Esophagus squamous epithelium (tissue), 5 donors: ENCODE measurements around the gene SFXN5. TPM values are rescaled to one million over a fixed set of nuclear protein-coding genes. Genes with fewer than 3 reads are reported as not detected.

ENCODE experiments used
- DNase-seq: peaks from one replicate; lab custom pipeline; 2025; lab: John Stamatoyannopoulos, UW
- H3K27ac ChIP-seq, 4 donors: fragments of 200-600 bp; sonication (generic); one replicate each; pipeline ENCODE4 v1.5.1; 2016 to 2019; ENCODE audit warnings: mild to moderate bottlenecking in 1 of 4
- H3K27me3 ChIP-seq, 4 donors: fragments of 200-600 bp; sonication (generic); 1 replicate in 3 of 4; 2 replicates in 1 of 4; pipeline versions ENCODE4 v1.5.1 to v1.6.0; 2017 to 2021; ENCODE audit warnings: antibody characterized with exemption in 1 of 4
- H3K36me3 ChIP-seq, 3 donors: fragments of 200-600 bp; sonication (generic); one replicate each; pipeline ENCODE4 v1.5.1; 2016 to 2019
- H3K4me1 ChIP-seq, 3 donors: fragments of 200-600 bp; sonication (generic); one replicate each; pipeline ENCODE4 v1.5.1; 2017 to 2019
- H3K4me3 ChIP-seq, 4 donors: fragments of 200-600 bp; sonication (generic); 1 replicate in 3 of 4; 2 replicates in 1 of 4; pipeline ENCODE4 v1.5.1; 2016 to 2019; ENCODE audit warnings: mild to moderate bottlenecking in 2 of 4, moderate library complexity in 1 of 4
- H3K9me3 ChIP-seq, 3 donors: fragments of 200-600 bp; sonication (generic); one replicate each; pipeline ENCODE4 v1.5.1; 2016 to 2019
- CTCF ChIP-seq, 6 experiments: fragments of 450-650 bp in 4 of 6; fragments of 200-600 bp in 2 of 6; sonication (generic) in 2 of 6; IDR thresholded peaks; one replicate each; pipeline ENCODE4 v1.5.1; 2016 to 2019; ENCODE audit warnings: antibody characterized with exemption in 6 of 6, mild to moderate bottlenecking in 4 of 6, moderate library complexity in 4 of 6
- POLR2A ChIP-seq, 4 donors: fragments of 450-650 bp; IDR thresholded peaks; one replicate each; pipeline ENCODE4 v1.6.1; 2017; ENCODE audit warnings: antibody characterized with exemption in 4 of 4, mild to moderate bottlenecking in 4 of 4, moderate library complexity in 3 of 4
- WGBS, 2 donors: methylation state at CpG; one replicate each; pipeline ENCODE4 v1.1.5; 2018; 5-methylcytosine and 5-hydroxymethylcytosine counted together
- intact Hi-C: fragments of 100-400 bp; cut with DNase I; formaldehyde crosslinking; loops from one replicate; pipeline ENCODE4 v1.15.0; 2022
- total RNA-seq, 4 donors: library from RNA; depleted of rRNA; stranded (reverse); fragments of >200 nt; gene quantifications; one replicate each; pipeline ENCODE4 v1.1.0, GENCODE V29; 2016
- donor health status: DM: yes; HTN: yes; CAD: no.

Gene SFXN5
- total RNA-seq, 4 donors from 2014 or later, result 4.2 to 16.4 (median 12.7) TPM

- TF ChIP-seq POLR2A (IDR thresholded peaks at IDR 0.05) (no peak), CTCF (IDR thresholded peaks at IDR 0.05) (no peak)
These were observed 135.9 kb downstream of the SFXN5 start for GRCh38 chr2:72935611-72935957.

GRCh38 chr2:72934683-72935610 lies 136.6 kb downstream of the SFXN5 start:
- Histone ChIP-seq H3K36me3 (no peaks in the 10 kb centered on the region), H3K27ac (no peak overlapping the region), H3K4me3 (no peak overlapping the region), H3K27me3 (peaks cover 0 to 59% (median 0%) of the 10 kb centered on the region in 4 donors), H3K9me3 (no peaks in the 10 kb centered on the region), H3K4me1 (peaks cover 0 to 30% (median 6%) of the 10 kb centered on the region in 3 donors)
- no peak for DNase-seq
- intact Hi-C loops, result no loop called here
- 53 to 59% methylated on average over 14 of the region's 14 CpGs for whole genome bisulfite sequencing, 2 donors
- TF ChIP-seq CTCF (IDR thresholded peaks at IDR 0.05) (peak in 4 of 6 experiments; percentile 11 to 57 (median 22)), POLR2A (IDR thresholded peaks at IDR 0.05) (no peak)

More at GRCh38 chr2:72935611-72935957, 135.9 kb downstream of the SFXN5 start:
- peaks cover 0 to 53% (median 0%) of the 10 kb centered on the region in 4 donors for H3K27me3 ChIP-seq
- no peak overlapping the region for H3K27ac ChIP-seq
- H3K4me1 ChIP-seq, result peaks cover 0 to 30% (median 6%) of the 10 kb centered on the region in 3 donors
- no peak for DNase-seq
- no peaks in the 10 kb centered on the region for H3K9me3 ChIP-seq
- H3K4me3 ChIP-seq, result no peak overlapping the region
- no peaks in the 10 kb centered on the region for H3K36me3 ChIP-seq
- intact Hi-C loops, result no loop called here
- 96 to 100% methylated on average over 2 of the region's 2 CpGs for WGBS, 2 donors

- DNase-seq, result no peak
- TF ChIP-seq CTCF (IDR thresholded peaks at IDR 0.05) (no peak), POLR2A (IDR thresholded peaks at IDR 0.05) (no peak)
- WGBS, 2 donors, result 86 to 91% methylated on average over 1 to 4 of the region's 12 CpGs
- H3K27me3 ChIP-seq, result peaks cover 0 to 72% (median 0%) of the 10 kb centered on the region in 4 donors
- no peak overlapping the region for H3K27ac ChIP-seq
- H3K36me3 ChIP-seq, result no peaks in the 10 kb centered on the region
- no peaks in the 10 kb centered on the region for H3K9me3 ChIP-seq
- H3K4me3 ChIP-seq, result no peak overlapping the region
- intact Hi-C loops, result no loop called here
- peaks cover 0 to 30% (median 6%) of the 10 kb centered on the region in 3 donors for H3K4me1 ChIP-seq
These were observed 137.8 kb downstream of the SFXN5 start for GRCh38 chr2:72933646-72934151.

DNA sequence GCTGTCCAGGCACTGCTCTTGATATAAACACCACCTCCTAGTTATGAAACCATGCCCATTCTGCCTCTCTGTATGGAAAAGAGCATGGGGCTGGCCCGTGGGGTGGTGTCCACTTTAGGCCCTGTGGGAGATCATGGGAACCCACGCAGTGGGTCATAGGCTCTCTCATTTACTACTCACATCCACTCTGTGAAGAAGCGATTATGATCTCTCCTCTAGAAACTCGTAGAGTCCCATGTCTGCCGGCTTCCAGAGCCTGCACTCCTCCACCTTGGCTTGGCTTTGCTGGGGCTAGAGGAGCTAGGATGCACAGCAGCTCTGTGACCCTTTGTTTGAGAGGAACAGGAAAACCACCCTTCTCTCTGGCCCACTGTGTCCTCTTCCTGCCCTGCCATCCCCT lies 138.3 kb downstream of the SFXN5 start:
- DNase-seq, result no peak
- Histone ChIP-seq H3K4me3 (no peak overlapping the region), H3K4me1 (peaks cover 0 to 30% (median 6%) of the 10 kb centered on the region in 3 donors), H3K9me3 (no peaks in the 10 kb centered on the region), H3K36me3 (no peaks in the 10 kb centered on the region), H3K27ac (no peak overlapping the region), H3K27me3 (peaks cover 0 to 77% (median 2%) of the 10 kb centered on the region in 4 donors)
- intact Hi-C loops, result no loop called here
- WGBS, 2 donors, result 81% methylated on average over 5 of the region's 5 CpGs; no CpG with 5 or more reads in 1 of the 2 donors
- TF ChIP-seq CTCF (IDR thresholded peaks at IDR 0.05) (no peak), POLR2A (IDR thresholded peaks at IDR 0.05) (no peak)

- peaks cover 0 to 81% (median 2%) of the 10 kb centered on the region in 4 donors for H3K27me3 ChIP-seq
- no peak for DNase-seq
These were observed 138.7 kb downstream of the SFXN5 start for GRCh38 chr2:72932805-72933204.

More at GRCh38 chr2:72932805-72933204, 138.7 kb downstream of the SFXN5 start:
- peaks cover 0 to 28% (median 6%) of the 10 kb centered on the region in 3 donors for H3K4me1 ChIP-seq
- TF ChIP-seq POLR2A (IDR thresholded peaks at IDR 0.05) (no peak), CTCF (IDR thresholded peaks at IDR 0.05) (no peak)
- no peak overlapping the region for H3K4me3 ChIP-seq
- H3K36me3 ChIP-seq, result no peaks in the 10 kb centered on the region
- intact Hi-C loops, result no loop called here
- WGBS, 2 donors, result no CpG with 5 or more reads among the region's 4 CpGs
- no peaks in the 10 kb centered on the region for H3K9me3 ChIP-seq
- H3K27ac ChIP-seq, result no peak overlapping the region
